H1 (cell line): Measurements from ENCODE around the gene ADGRL2. TPM values are rescaled to one million over a fixed set of nuclear protein-coding genes. Genes with fewer than 3 reads are reported as not detected.

Experiments used
- CBX5 ChIP-seq: fragments of 300-800, 300-1000 bp; sonication (generic); IDR thresholded peaks from 2 replicates; pipeline ENCODE4 v1.7.1; 2016; ENCODE audit warnings: antibody characterized with exemption, low read length, low read depth
- CHD2 ChIP-seq: IDR thresholded peaks from 2 replicates; pipeline ENCODE4 v1.6.1; 2012; ENCODE audit warnings: low read length, improper control_type of control experiment
- EZH2 ChIP-seq: fragments of 200-600 bp; sonication (generic); IDR thresholded peaks from 2 replicates; pipeline ENCODE4 v1.7.1; 2012; ENCODE audit warnings: low read depth, mild to moderate bottlenecking, moderate library complexity, low read length, inconsistent platforms; ENCODE audit not compliant: severe bottlenecking
- KDM1A ChIP-seq: fragments of 200-600, 300-600 bp; sonication (generic); IDR thresholded peaks from 2 replicates; pipeline ENCODE4 v1.7.1; 2016; ENCODE audit warnings: mild to moderate bottlenecking, low read length, borderline replicate concordance
- POU5F1 ChIP-seq: IDR thresholded peaks from 2 replicates; pipeline ENCODE4 v1.6.1; 2011; ENCODE audit warnings: low read depth, mild to moderate bottlenecking, low read length, moderate library complexity
- SAP30 ChIP-seq: fragments of 300-600 bp; sonication (generic); IDR thresholded peaks from 2 replicates; pipeline ENCODE4 v1.7.1; 2012; ENCODE audit warnings: low read length, moderate library complexity, mild to moderate bottlenecking, inconsistent platforms; ENCODE audit not compliant: insufficient read depth, insufficient replicate concordance
- TAF7 ChIP-seq: optimal IDR thresholded peaks from 2 replicates; pipeline ENCODE3; 2011; ENCODE audit warnings: low read depth, mild to moderate bottlenecking, inconsistent platforms, low read length, moderate library complexity, borderline replicate concordance
- polyA plus RNA-seq, 7 experiments: library from polyadenylated mRNA; depleted of rRNA in 3 of 7; stranded (reverse) in 5 of 7; unstranded in 2 of 7; fragments of >200 nt in 5 of 7; fragments of 200-250 nt in 2 of 7; gene quantifications; 1 replicate in 5 of 7; 2 replicates in 1 of 7; 4 replicates in 1 of 7; pipeline versions ENCODE4 v1.2.1 to v1.2.3, GENCODE V29; 2011 to 2013; ENCODE audit warnings: missing spikeins in 2 of 7, mixed read lengths in 2 of 7
- total RNA-seq: library from RNA; stranded (reverse); fragmentation: NEBNext Ultra II Directional; extraction: Animal tissue kit (Norgen Biotek cat#: 25700); gene quantifications from 2 replicates; pipeline ENCODE4 v1.2.1, GENCODE V29; 2021

Gene ADGRL2
- total and polyA plus RNA-seq, 2 of the 8 experiments (the other 6 are each of a cell fraction or from before 2014, with no cell fraction given): 113 to 124 TPM

DNA sequence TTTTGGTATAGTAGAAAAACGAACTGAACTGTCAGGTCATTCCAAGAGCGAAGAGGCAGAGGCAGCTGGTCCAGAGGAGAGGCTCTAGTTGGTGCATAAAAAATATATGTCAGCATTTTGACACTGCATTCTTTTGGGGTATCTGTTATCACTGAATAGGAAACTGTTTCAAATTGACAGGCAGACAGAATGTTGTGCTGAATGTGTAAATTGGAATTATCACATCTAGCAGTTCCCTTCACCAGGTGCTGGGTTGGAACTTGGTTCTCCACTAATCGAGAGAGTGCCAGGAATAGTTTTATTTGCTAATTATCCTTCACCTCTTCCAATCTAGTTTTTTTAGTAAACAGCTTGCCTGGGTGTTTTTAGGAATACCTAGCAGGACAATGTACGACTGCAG is 52.2 kb downstream of the ADGRL2 start (continued):
- TF ChIP-seq KDM1A: no peak
- TF ChIP-seq EZH2: no peak
- no peak for TF ChIP-seq TAF7
- TF ChIP-seq CHD2: no peak
- no peak for TF ChIP-seq POU5F1
- no peak for TF ChIP-seq CBX5
- TF ChIP-seq SAP30: no peak
